Spleen (tissue), 11 donors: ENCODE data around the gene GSDME. TPM values are rescaled to one million over a fixed set of nuclear protein-coding genes. Genes with fewer than 3 reads are reported as not detected.

ENCODE experiments used
- DNase-seq: peaks from one replicate; pipeline ENCODE4 v3.0.0-alpha.2; 2020
- H3K27ac ChIP-seq, 8 donors: fragments of 200-600 bp; sonication (generic) in 7 of 8; 1 replicate in 4 of 8; 2 replicates in 4 of 8; pipeline versions ENCODE4 v1.5.0 to v1.8.0; 2016 to 2021; ENCODE audit warnings: inconsistent platforms in 4 of 8, mild to moderate bottlenecking in 4 of 8, moderate library complexity in 1 of 8
- H3K27me3 ChIP-seq, 7 donors: fragments of 200-600 bp; sonication (generic) in 6 of 7; replicated peaks in 1 of 7; 1 replicate in 4 of 7; 2 replicates in 3 of 7; pipeline versions ENCODE4 v1.5.0 to v1.8.0; 2016 to 2021; ENCODE audit warnings: inconsistent platforms in 3 of 7, mild to moderate bottlenecking in 1 of 7
- H3K36me3 ChIP-seq, 6 donors: fragments of 200-600 bp; sonication (generic) in 5 of 6; 1 replicate in 4 of 6; 2 replicates in 2 of 6; pipeline versions ENCODE4 v1.5.0 to v1.8.0; 2016 to 2021; ENCODE audit warnings: inconsistent platforms in 2 of 6
- H3K4me1 ChIP-seq, 6 donors: fragments of 200-600 bp; sonication (generic) in 5 of 6; 1 replicate in 3 of 6; 2 replicates in 3 of 6; pipeline versions ENCODE4 v1.5.0 to v1.8.0; 2016 to 2021; ENCODE audit warnings: inconsistent platforms in 3 of 6
- H3K4me3 ChIP-seq, 8 donors: fragments of 200-600 bp; sonication (generic) in 7 of 8; 1 replicate in 4 of 8; 2 replicates in 4 of 8; pipeline versions ENCODE4 v1.5.0 to v1.8.0; 2016 to 2021; ENCODE audit warnings: inconsistent platforms in 4 of 8, mild to moderate bottlenecking in 4 of 8, moderate library complexity in 2 of 8
- H3K9me3 ChIP-seq, 8 donors: fragments of 200-600 bp; sonication (generic) in 7 of 8; 1 replicate in 4 of 8; 2 replicates in 4 of 8; pipeline versions ENCODE4 v1.5.0 to v1.8.0; 2016 to 2021; ENCODE audit warnings: inconsistent platforms in 4 of 8
- CTCF ChIP-seq, 11 experiments: fragments of 200-600 bp in 7 of 11; fragments of 450-650 bp in 4 of 11; sonication (generic) in 4 of 11; IDR thresholded peaks in 8 of 11; conservative IDR thresholded peaks in 3 of 11; 1 replicate in 7 of 11; 2 replicates in 4 of 11; pipeline versions ENCODE4 v1.4.0 to v1.8.0; 2016 to 2021; ENCODE audit warnings: antibody characterized with exemption in 11 of 11, inconsistent platforms in 4 of 11, mild to moderate bottlenecking in 1 of 11
- POLR2A ChIP-seq, 3 donors: fragments of 450-650 bp; IDR thresholded peaks; one replicate each; pipeline ENCODE4 v1.5.1; 2017; ENCODE audit warnings: antibody characterized with exemption in 3 of 3, mild to moderate bottlenecking in 1 of 3
- POLR2AphosphoS5 ChIP-seq, 3 donors: sonication (generic); formaldehyde crosslinking; IDR thresholded peaks; one replicate each; pipeline ENCODE4 v1.5.1; 2017; ENCODE audit warnings: antibody characterized with exemption in 3 of 3
- WGBS, 5 donors: extraction: QIAGEN DNeasy Blood & Tissue Kit in 3 of 5; methylation state at CpG; one replicate each; pipeline versions ENCODE4 v1.1.5 to v1.1.7; 2013 to 2018; 5-methylcytosine and 5-hydroxymethylcytosine counted together
- intact Hi-C: fragments of 100-400 bp; cut with DNase I; formaldehyde crosslinking; loops from one replicate; pipeline ENCODE4 v1.15.0; 2023; ENCODE audit warnings: low total_unique reads
- polyA plus RNA-seq, 3 donors: library from polyadenylated mRNA; stranded (reverse); fragments of 200-250 nt; gene quantifications; one replicate each; pipeline ENCODE4 v1.2.1, GENCODE V29; 2013
- total RNA-seq, 7 donors: library from RNA; depleted of rRNA in 3 of 7; stranded (reverse); fragments of >200 nt in 3 of 7; fragmentation: NEBNext Ultra II Directional in 4 of 7; extraction: Animal tissue kit (Norgen Biotek cat#: 25700) in 4 of 7; gene quantifications; one replicate each; pipeline versions ENCODE4 v1.1.0 to v1.2.1, GENCODE V29; 2016 to 2021
- donor health status: healthy with polysubstance abuse.
- donor health status: DM: no; HTN: no; CAD: no; lungs with moderate emphysema.
- donor health status: DM: no; HTN: no; CAD: no.
- donor health status: Bipolar disorder and iron deficiency.
- donor health status: healthy.
- donor health status: DM: no; HTN: no; CAD: no.
- donor health status: DM: yes; HTN: yes; CAD: no.

GSDME gene
- total and polyA plus RNA-seq, 10 donors = 2.3 to 9.7 (median 4.2) TPM

GRCh38 chr7:24697416-24697815 lies 59.8 kb downstream of the GSDME start:
- no peak overlapping the region for H3K27ac ChIP-seq
- intact Hi-C loops = no loop called here

GRCh38 chr7:24692592-24692991 lies 64.7 kb downstream of the GSDME start:
- 91 to 95% (median 92%) methylated on average over 2 of the region's 2 CpGs for WGBS, 5 donors
- H3K4me3 ChIP-seq = no peak overlapping the region
- TF ChIP-seq CTCF (IDR thresholded peaks at IDR 0.05 in 8 of 11, conservative IDR thresholded peaks at IDR 0.05 in 3 of 11) (no peak), POLR2A (IDR thresholded peaks at IDR 0.05) (no peak), POLR2AphosphoS5 (IDR thresholded peaks at IDR 0.05) (no peak)
- H3K27ac ChIP-seq = no peak overlapping the region
- intact Hi-C loops = no loop called here
- no peaks in the 10 kb centered on the region for H3K4me1 ChIP-seq
- no peaks in the 10 kb centered on the region for H3K27me3 ChIP-seq
- H3K9me3 ChIP-seq = no peaks in the 10 kb centered on the region
- peaks cover 0 to 5% (median 0%) of the 10 kb centered on the region in 6 donors for H3K36me3 ChIP-seq
- DNase-seq = no peak

More at GRCh38 chr7:24697416-24697815, 59.8 kb downstream of the GSDME start:
- Histone ChIP-seq H3K27me3 (no peaks in the 10 kb centered on the region), H3K36me3 (no peaks in the 10 kb centered on the region), H3K9me3 (no peaks in the 10 kb centered on the region), H3K4me1 (no peaks in the 10 kb centered on the region), H3K4me3 (no peak overlapping the region)
- 90 to 99% (median 96%) methylated on average over 4 of the region's 4 CpGs for WGBS, 5 donors
- no peak for TF ChIP-seq POLR2A (IDR thresholded peaks at IDR 0.05)
- TF ChIP-seq POLR2AphosphoS5 (IDR thresholded peaks at IDR 0.05) = no peak
- peak; percentile 11 for DNase-seq

- intact Hi-C loops = no loop called here
These were observed 67.0 kb downstream of the GSDME start for GRCh38 chr7:24690251-24690650.

GRCh38 chr7:24685708-24686107 lies 71.6 kb downstream of the GSDME start:
- Histone ChIP-seq H3K27me3 (no peaks in the 10 kb centered on the region), H3K4me3 (no peak overlapping the region), H3K9me3 (no peaks in the 10 kb centered on the region), H3K27ac (no peak overlapping the region), H3K4me1 (no peaks in the 10 kb centered on the region), H3K36me3 (peaks cover 0 to 11% (median 2%) of the 10 kb centered on the region in 6 donors)
- intact Hi-C loops = no loop called here
- WGBS, 5 donors = 85 to 95% (median 88%) methylated on average over 1 of the region's 1 CpG
- no peak for DNase-seq
- TF ChIP-seq POLR2A (IDR thresholded peaks at IDR 0.05) (no peak), POLR2AphosphoS5 (IDR thresholded peaks at IDR 0.05) (no peak), CTCF (IDR thresholded peaks at IDR 0.05 in 8 of 11, conservative IDR thresholded peaks at IDR 0.05 in 3 of 11) (no peak)

More at GRCh38 chr7:24690251-24690650, 67.0 kb downstream of the GSDME start:
- no peak for DNase-seq
- no peaks in the 10 kb centered on the region for H3K4me1 ChIP-seq
- H3K27ac ChIP-seq = no peak overlapping the region
- WGBS, 5 donors = 83 to 91% (median 85%) methylated on average over 4 of the region's 4 CpGs
- no peak for TF ChIP-seq CTCF (IDR thresholded peaks at IDR 0.05 in 8 of 11, conservative IDR thresholded peaks at IDR 0.05 in 3 of 11)
- no peak for TF ChIP-seq POLR2A (IDR thresholded peaks at IDR 0.05)
- TF ChIP-seq POLR2AphosphoS5 (IDR thresholded peaks at IDR 0.05) = no peak
- H3K36me3 ChIP-seq = peaks cover 0 to 5% (median 0%) of the 10 kb centered on the region in 6 donors
- H3K9me3 ChIP-seq = no peaks in the 10 kb centered on the region
- no peaks in the 10 kb centered on the region for H3K27me3 ChIP-seq
- no peak overlapping the region for H3K4me3 ChIP-seq

GRCh38 chr7:24670782-24671181 lies 86.5 kb downstream of the GSDME start:
- no peaks in the 10 kb centered on the region for H3K36me3 ChIP-seq

More at GRCh38 chr7:24670782-24671181, 86.5 kb downstream of the GSDME start:
- Histone ChIP-seq H3K4me3 (no peak overlapping the region), H3K9me3 (no peaks in the 10 kb centered on the region), H3K27me3 (no peaks in the 10 kb centered on the region), H3K27ac (no peak overlapping the region), H3K4me1 (no peaks in the 10 kb centered on the region)
- TF ChIP-seq POLR2A (IDR thresholded peaks at IDR 0.05) (no peak), POLR2AphosphoS5 (IDR thresholded peaks at IDR 0.05) (no peak), CTCF (IDR thresholded peaks at IDR 0.05 in 8 of 11, conservative IDR thresholded peaks at IDR 0.05 in 3 of 11) (no peak)
- DNase-seq = no peak
- intact Hi-C loops = no loop called here
